HCT116 (cell line): Measurements from ENCODE around the gene SLAMF8.

Source experiments
- CBX3 ChIP-seq: IDR thresholded peaks from 2 replicates; pipeline ENCODE4 v1.6.1; 2012; ENCODE audit warnings: low read depth
- EZH2phosphoT487 ChIP-seq: fragments of 200-600 bp; IDR thresholded peaks from 2 replicates; pipeline ENCODE4 v1.6.1; 2018; ENCODE audit warnings: antibody characterized with exemption, borderline replicate concordance
- POLR2A ChIP-seq: IDR thresholded peaks from 2 replicates; pipeline ENCODE4 v1.7.0; 2011; ENCODE audit warnings: borderline replicate concordance; ENCODE audit not compliant: insufficient read depth, insufficient read length; ENCODE audit errors: extremely low read depth
- SP1 ChIP-seq: IDR thresholded peaks from 2 replicates; pipeline ENCODE4 v1.6.1; 2012; ENCODE audit warnings: low read depth
- SRF ChIP-seq: IDR thresholded peaks from 2 replicates; pipeline ENCODE4 v1.6.1; 2012; ENCODE audit warnings: low read depth
- TF ChIP-seq, protein P1 (sequence below), 3 experiments: fragments of 200-600 bp in 1 of 3; sonication (generic) in 1 of 3; IDR thresholded peaks in 2 of 3; conservative IDR thresholded peaks in 1 of 3; 2 replicates each; pipeline ENCODE4 v1.5.1; 2012 to 2017; ENCODE audit warnings: low read depth in 2 of 3, low read length in 2 of 3, antibody characterized with exemption in 1 of 3, borderline replicate concordance in 1 of 3, control low read depth in 1 of 3, mild to moderate bottlenecking in 1 of 3, mixed read lengths in 1 of 3, mixed run types in 1 of 3, moderate library complexity in 1 of 3; ENCODE audit not compliant: insufficient read depth in 1 of 3
- TF ChIP-seq, protein P2 (sequence below): IDR thresholded peaks from 2 replicates; pipeline ENCODE4 v1.6.1; 2012
- TF ChIP-seq, protein P3 (sequence below): IDR thresholded peaks from 2 replicates; pipeline ENCODE4 v1.6.1; 2011; ENCODE audit warnings: mild to moderate bottlenecking, low read length, moderate library complexity; ENCODE audit not compliant: insufficient replicate concordance; ENCODE audit errors: extremely low read depth

DNA sequence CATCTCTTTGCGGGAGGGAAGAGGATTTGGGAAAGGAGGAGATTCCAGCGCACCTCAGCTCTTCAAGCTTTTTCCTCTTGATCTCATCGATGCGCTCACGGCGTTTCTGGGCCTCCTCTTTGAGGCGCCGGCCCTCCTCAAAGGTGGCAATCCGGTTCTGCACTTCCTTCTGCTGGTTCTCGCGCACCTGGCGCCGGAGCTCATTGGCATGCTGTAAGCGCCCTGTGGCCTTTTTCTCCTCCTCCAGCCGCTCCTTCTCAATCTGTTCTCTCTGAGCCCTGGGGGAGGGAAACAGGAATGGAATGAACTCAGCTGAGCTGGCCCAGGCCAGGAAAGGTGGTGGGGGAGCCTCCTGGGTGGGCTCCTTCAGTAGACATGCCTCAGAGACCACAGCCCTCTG, 46.2 kb downstream of the SLAMF8 start:
- TF ChIP-seq, protein P1, sequence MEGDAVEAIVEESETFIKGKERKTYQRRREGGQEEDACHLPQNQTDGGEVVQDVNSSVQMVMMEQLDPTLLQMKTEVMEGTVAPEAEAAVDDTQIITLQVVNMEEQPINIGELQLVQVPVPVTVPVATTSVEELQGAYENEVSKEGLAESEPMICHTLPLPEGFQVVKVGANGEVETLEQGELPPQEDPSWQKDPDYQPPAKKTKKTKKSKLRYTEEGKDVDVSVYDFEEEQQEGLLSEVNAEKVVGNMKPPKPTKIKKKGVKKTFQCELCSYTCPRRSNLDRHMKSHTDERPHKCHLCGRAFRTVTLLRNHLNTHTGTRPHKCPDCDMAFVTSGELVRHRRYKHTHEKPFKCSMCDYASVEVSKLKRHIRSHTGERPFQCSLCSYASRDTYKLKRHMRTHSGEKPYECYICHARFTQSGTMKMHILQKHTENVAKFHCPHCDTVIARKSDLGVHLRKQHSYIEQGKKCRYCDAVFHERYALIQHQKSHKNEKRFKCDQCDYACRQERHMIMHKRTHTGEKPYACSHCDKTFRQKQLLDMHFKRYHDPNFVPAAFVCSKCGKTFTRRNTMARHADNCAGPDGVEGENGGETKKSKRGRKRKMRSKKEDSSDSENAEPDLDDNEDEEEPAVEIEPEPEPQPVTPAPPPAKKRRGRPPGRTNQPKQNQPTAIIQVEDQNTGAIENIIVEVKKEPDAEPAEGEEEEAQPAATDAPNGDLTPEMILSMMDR (IDR thresholded peaks at IDR 0.05 in 2 of 3, conservative IDR thresholded peaks at IDR 0.05 in 1 of 3; ENCODE audit: borderline replicate concordance in 1 of 3, insufficient read depth in 1 of 3, low read depth in 2 of 3, low read length in 2 of 3), result no peak
- TF ChIP-seq EZH2phosphoT487 (no peak), POLR2A (no peak), SP1 (no peak), CBX3 (no peak), SRF (no peak)
- TF ChIP-seq, protein P2, sequence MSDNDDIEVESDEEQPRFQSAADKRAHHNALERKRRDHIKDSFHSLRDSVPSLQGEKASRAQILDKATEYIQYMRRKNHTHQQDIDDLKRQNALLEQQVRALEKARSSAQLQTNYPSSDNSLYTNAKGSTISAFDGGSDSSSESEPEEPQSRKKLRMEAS, result no peak
- TF ChIP-seq, protein P3, sequence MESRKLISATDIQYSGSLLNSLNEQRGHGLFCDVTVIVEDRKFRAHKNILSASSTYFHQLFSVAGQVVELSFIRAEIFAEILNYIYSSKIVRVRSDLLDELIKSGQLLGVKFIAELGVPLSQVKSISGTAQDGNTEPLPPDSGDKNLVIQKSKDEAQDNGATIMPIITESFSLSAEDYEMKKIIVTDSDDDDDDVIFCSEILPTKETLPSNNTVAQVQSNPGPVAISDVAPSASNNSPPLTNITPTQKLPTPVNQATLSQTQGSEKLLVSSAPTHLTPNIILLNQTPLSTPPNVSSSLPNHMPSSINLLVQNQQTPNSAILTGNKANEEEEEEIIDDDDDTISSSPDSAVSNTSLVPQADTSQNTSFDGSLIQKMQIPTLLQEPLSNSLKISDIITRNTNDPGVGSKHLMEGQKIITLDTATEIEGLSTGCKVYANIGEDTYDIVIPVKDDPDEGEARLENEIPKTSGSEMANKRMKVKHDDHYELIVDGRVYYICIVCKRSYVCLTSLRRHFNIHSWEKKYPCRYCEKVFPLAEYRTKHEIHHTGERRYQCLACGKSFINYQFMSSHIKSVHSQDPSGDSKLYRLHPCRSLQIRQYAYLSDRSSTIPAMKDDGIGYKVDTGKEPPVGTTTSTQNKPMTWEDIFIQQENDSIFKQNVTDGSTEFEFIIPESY, result no peak
